IMR-90 (cell line): Measurements from ENCODE around the gene LDLRAD3. TPM values are rescaled to one million over a fixed set of nuclear protein-coding genes. Genes with fewer than 3 reads are reported as not detected.

ENCODE experiments used
- microRNA-seq, 2 experiments: library from miRNA; stranded (forward) in 1 of 2; unstranded in 1 of 2; fragments of 10-50 nt in 1 of 2; fragments of <30 nt in 1 of 2; gene quantifications in 1 of 2; microRNA quantifications in 1 of 2; one replicate each; pipeline versions ENCODE3 to v1.1.0; 2013 to 2020; ENCODE audit not compliant: insufficient read depth in 1 of 2, insufficient read length in 1 of 2, unreplicated experiment in 1 of 2
- polyA plus RNA-seq, 3 experiments: library from polyadenylated mRNA; depleted of rRNA; stranded (reverse); fragments of >200 nt; gene quantifications; 2 replicates each; pipeline ENCODE4 v1.2.3, GENCODE V29; 2012; ENCODE audit warnings: low replicate concordance in 1 of 3
- small RNA-seq, 5 experiments: library from RNA; depleted of rRNA; stranded (forward); fragments of <200 nt; gene quantifications; one replicate each; pipeline ENCODE3, GENCODE V24; 2012
- total RNA-seq: library from RNA; depleted of rRNA; stranded (reverse); fragments of >200 nt; gene quantifications from 2 replicates; pipeline ENCODE4 v1.2.3, GENCODE V29; 2012

The LDLRAD3 gene
- total and polyA plus RNA-seq, 2 of the 4 experiments (the other 2 are of a cell fraction) = 2.7 to 6.4 TPM

Small RNA genes lying within 50 kb of the gene (microRNA-seq; reads per million reads assigned to microRNA genes)
- 0 reads per million in 2 experiments for gene MIR3973

Small RNA genes lying within 50 kb of the gene (small RNA-seq; reads per million reads assigned to genes)
- 0 reads per million in 5 experiments for gene MIR3973
